ENCODE measurements around the gene HTATIP2. TPM values are rescaled to one million over a fixed set of nuclear protein-coding genes. Genes with fewer than 3 reads are reported as not detected.

The HTATIP2 gene
- total RNA-seq, 3 donors from 2014 or later = 39.7 to 55.8 (median 41.4) TPM

GRCh38 chr11:20337526-20338154 is 25.9 kb upstream of the HTATIP2 start:
- no peak for DNase-seq (ENCODE audit: low spot score in 2 of 2)

GRCh38 chr11:20342347-20343141 is 21.0 kb upstream of the HTATIP2 start:
- Histone ChIP-seq H3K27me3 (peaks cover 0 to 19% of the 10 kb centered on the region in 2 donors), H3K27ac (no peak overlapping the region), H3K4me3 (no peak overlapping the region), H3K4me1 (no peaks in the 10 kb centered on the region), H3K36me3 (no peaks in the 10 kb centered on the region), H3K9me3 (no peaks in the 10 kb centered on the region)
- intact Hi-C loops (cut with DNase I; ENCODE audit: low total_unique reads) = no loop called here
- TF ChIP-seq CTCF (IDR thresholded peaks at IDR 0.05) = no peak
- TF ChIP-seq POLR2A (IDR thresholded peaks at IDR 0.05) = no peak
- TF ChIP-seq POLR2AphosphoS5 (IDR thresholded peaks at IDR 0.05) = no peak
- DNase-seq (ENCODE audit: low spot score in 2 of 2) = no peak

More at GRCh38 chr11:20337526-20338154, 25.9 kb upstream of the HTATIP2 start:
- Histone ChIP-seq H3K27me3 (peaks cover 0 to 22% of the 10 kb centered on the region in 2 donors), H3K27ac (no peak overlapping the region), H3K4me1 (no peaks in the 10 kb centered on the region), H3K9me3 (no peaks in the 10 kb centered on the region), H3K4me3 (no peak overlapping the region), H3K36me3 (no peaks in the 10 kb centered on the region)
- TF ChIP-seq POLR2AphosphoS5 (IDR thresholded peaks at IDR 0.05) (no peak), POLR2A (IDR thresholded peaks at IDR 0.05) (no peak), CTCF (IDR thresholded peaks at IDR 0.05) (no peak)
- intact Hi-C loops (cut with DNase I; ENCODE audit: low total_unique reads) = loop anchor here (5.0 kb wide), 1 partner anchor 720 kb away; no protein-coding TSS in a partner anchor

DNA sequence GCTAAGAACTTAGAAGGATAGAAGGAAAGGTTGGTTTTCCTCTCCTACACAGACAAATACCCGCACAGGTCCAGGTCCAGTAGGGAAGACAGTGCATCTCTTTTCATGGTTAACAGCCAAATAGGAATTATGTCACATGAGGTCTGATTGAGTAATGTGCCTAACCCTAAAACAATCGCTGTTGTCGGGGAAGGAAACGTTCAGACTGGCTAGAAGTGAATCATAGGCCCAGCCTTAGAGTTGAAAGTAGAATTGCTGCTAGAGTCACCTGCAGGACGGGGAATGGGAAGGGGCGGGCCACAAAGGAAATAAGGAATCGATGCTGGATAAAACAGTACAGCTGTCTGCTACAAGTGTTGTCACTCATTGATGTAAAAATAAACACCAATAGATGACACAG is 12.4 kb upstream of the HTATIP2 start:
- H3K4me3 ChIP-seq = no peak overlapping the region
- intact Hi-C loops (cut with DNase I; ENCODE audit: low total_unique reads) = no loop called here
- no peak overlapping the region for H3K27ac ChIP-seq
- no peaks in the 10 kb centered on the region for H3K4me1 ChIP-seq
- H3K36me3 ChIP-seq = no peaks in the 10 kb centered on the region
- H3K9me3 ChIP-seq = no peaks in the 10 kb centered on the region
- DNase-seq (ENCODE audit: low spot score in 2 of 2) = no peak
- no peaks in the 10 kb centered on the region for H3K27me3 ChIP-seq
- TF ChIP-seq CTCF (IDR thresholded peaks at IDR 0.05) (no peak), POLR2A (IDR thresholded peaks at IDR 0.05) (no peak), POLR2AphosphoS5 (IDR thresholded peaks at IDR 0.05) (no peak)

GRCh38 chr11:20351751-20352262 is 11.7 kb upstream of the HTATIP2 start:
- Histone ChIP-seq H3K27ac (no peak overlapping the region), H3K9me3 (no peaks in the 10 kb centered on the region), H3K4me3 (no peak overlapping the region), H3K27me3 (no peaks in the 10 kb centered on the region), H3K36me3 (no peaks in the 10 kb centered on the region), H3K4me1 (no peaks in the 10 kb centered on the region)
- DNase-seq (ENCODE audit: low spot score in 2 of 2) = no peak
- intact Hi-C loops (cut with DNase I; ENCODE audit: low total_unique reads) = no loop called here
- TF ChIP-seq POLR2A (IDR thresholded peaks at IDR 0.05) (no peak), POLR2AphosphoS5 (IDR thresholded peaks at IDR 0.05) (no peak)

GRCh38 chr11:20353829-20354434 is 9.6 kb upstream of the HTATIP2 start:
- no peak for DNase-seq (ENCODE audit: low spot score in 2 of 2)
- Histone ChIP-seq H3K36me3 (no peaks in the 10 kb centered on the region), H3K4me1 (no peaks in the 10 kb centered on the region), H3K4me3 (no peak overlapping the region), H3K27ac (no peak overlapping the region), H3K27me3 (no peaks in the 10 kb centered on the region), H3K9me3 (no peaks in the 10 kb centered on the region)
- TF ChIP-seq POLR2A (IDR thresholded peaks at IDR 0.05) (no peak), POLR2AphosphoS5 (IDR thresholded peaks at IDR 0.05) (no peak), CTCF (IDR thresholded peaks at IDR 0.05) (peak; percentile 9 to 58 (median 57))
- intact Hi-C loops (cut with DNase I; ENCODE audit: low total_unique reads) = no loop called here
